ENCODE measurements around the gene AK1. TPM values are rescaled to one million over a fixed set of nuclear protein-coding genes. Genes with fewer than 3 reads are reported as not detected.
A peak's percentile ranks its signal among the peaks of the same experiment; 100 is the strongest.

AK1 gene
- total and polyA plus RNA-seq, 2 of the 13 experiments (the other 11 are each of a cell fraction or from before 2014, with no cell fraction given): 19.1 to 32.8 TPM

DNA sequence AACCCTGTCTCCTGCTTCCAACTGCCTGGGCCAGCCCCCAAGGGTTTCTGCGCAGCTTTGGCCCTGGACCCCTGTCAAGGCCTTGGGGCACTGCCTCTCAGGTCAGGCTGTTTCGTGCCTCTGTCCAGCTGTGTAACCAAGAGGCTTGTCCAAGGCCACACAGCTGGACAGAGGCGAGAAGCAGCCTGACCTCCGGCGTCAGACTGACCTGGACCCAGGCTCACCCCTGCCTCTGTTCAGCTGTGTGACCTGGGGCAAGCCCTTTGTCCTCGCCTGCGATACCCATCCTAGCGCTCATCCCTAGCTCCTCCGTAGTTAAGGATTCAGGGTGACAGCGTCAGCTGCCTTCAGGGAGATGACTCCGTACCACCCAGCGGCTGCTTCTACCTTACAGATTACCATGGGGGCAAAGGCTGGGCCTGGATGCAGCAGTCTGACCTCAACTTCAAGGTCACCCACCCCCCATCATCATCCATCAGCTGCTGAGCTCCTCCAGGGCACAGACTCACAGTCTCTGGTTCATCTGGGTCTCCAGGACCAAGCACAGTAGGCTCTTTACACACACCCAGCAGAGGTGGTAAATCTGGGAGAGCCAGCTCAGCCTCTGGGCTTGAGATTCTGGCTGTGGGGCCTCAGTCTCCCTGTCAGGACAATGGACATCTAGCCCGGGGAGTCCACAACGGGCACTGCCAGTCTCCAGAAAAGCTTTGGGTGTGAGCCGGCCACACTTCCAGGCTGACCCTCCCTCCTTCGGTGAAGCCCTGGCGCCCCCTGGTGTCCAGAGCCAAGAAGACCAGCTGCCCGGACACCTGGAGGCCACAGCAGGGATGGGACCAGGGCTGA, 7.9 kb downstream of the AK1 start (continued):
- TF ChIP-seq JDP2 (CRISPR knock-in tag; IDR thresholded peaks at IDR 0.05; ENCODE audit: borderline replicate concordance): no peak
- TF ChIP-seq, protein P1, sequence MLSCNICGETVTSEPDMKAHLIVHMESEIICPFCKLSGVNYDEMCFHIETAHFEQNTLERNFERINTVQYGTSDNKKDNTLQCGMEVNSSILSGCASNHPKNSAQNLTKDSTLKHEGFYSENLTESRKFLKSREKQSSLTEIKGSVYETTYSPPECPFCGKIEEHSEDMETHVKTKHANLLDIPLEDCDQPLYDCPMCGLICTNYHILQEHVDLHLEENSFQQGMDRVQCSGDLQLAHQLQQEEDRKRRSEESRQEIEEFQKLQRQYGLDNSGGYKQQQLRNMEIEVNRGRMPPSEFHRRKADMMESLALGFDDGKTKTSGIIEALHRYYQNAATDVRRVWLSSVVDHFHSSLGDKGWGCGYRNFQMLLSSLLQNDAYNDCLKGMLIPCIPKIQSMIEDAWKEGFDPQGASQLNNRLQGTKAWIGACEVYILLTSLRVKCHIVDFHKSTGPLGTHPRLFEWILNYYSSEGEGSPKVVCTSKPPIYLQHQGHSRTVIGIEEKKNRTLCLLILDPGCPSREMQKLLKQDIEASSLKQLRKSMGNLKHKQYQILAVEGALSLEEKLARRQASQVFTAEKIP (CRISPR knock-in tag; IDR thresholded peaks at IDR 0.05; ENCODE audit: borderline replicate concordance): no peak
- TF ChIP-seq, protein P2, sequence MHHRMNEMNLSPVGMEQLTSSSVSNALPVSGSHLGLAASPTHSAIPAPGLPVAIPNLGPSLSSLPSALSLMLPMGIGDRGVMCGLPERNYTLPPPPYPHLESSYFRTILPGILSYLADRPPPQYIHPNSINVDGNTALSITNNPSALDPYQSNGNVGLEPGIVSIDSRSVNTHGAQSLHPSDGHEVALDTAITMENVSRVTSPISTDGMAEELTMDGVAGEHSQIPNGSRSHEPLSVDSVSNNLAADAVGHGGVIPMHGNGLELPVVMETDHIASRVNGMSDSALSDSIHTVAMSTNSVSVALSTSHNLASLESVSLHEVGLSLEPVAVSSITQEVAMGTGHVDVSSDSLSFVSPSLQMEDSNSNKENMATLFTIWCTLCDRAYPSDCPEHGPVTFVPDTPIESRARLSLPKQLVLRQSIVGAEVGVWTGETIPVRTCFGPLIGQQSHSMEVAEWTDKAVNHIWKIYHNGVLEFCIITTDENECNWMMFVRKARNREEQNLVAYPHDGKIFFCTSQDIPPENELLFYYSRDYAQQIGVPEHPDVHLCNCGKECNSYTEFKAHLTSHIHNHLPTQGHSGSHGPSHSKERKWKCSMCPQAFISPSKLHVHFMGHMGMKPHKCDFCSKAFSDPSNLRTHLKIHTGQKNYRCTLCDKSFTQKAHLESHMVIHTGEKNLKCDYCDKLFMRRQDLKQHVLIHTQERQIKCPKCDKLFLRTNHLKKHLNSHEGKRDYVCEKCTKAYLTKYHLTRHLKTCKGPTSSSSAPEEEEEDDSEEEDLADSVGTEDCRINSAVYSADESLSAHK (CRISPR knock-in tag; IDR thresholded peaks at IDR 0.05; ENCODE audit: borderline replicate concordance): no peak
- 0 out of 2 replicates have a peak, but pooled peaks have one; percentile 32 for TF ChIP-seq ZNF317 (CRISPR knock-in tag; IDR thresholded peaks at IDR 0.05)
- 0 out of 2 replicates have a peak, but pooled peaks have one; percentile 2 for TF ChIP-seq ZNF160 (CRISPR knock-in tag; IDR thresholded peaks at IDR 0.05)
- peak; percentile 53 for TF ChIP-seq HNF4A (CRISPR knock-in tag; IDR thresholded peaks at IDR 0.05)
- TF ChIP-seq, protein P3, sequence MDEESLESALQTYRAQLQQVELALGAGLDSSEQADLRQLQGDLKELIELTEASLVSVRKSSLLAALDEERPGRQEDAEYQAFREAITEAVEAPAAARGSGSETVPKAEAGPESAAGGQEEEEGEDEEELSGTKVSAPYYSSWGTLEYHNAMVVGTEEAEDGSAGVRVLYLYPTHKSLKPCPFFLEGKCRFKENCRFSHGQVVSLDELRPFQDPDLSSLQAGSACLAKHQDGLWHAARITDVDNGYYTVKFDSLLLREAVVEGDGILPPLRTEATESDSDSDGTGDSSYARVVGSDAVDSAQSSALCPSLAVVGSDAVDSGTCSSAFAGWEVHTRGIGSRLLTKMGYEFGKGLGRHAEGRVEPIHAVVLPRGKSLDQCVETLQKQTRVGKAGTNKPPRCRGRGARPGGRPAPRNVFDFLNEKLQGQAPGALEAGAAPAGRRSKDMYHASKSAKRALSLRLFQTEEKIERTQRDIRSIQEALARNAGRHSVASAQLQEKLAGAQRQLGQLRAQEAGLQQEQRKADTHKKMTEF (CRISPR knock-in tag; IDR thresholded peaks at IDR 0.05): 0 out of 2 replicates have a peak, but pooled peaks have one; percentile 16
- no peak for TF ChIP-seq ZNF546 (CRISPR knock-in tag; conservative IDR thresholded peaks at IDR 0.05)
- no peak for TF ChIP-seq MAF1 (CRISPR knock-in tag; IDR thresholded peaks at IDR 0.05; ENCODE audit: borderline replicate concordance)
- no peak for TF ChIP-seq IRX3 (CRISPR knock-in tag; IDR thresholded peaks at IDR 0.05; ENCODE audit: borderline replicate concordance, low read depth)
- no peak for TF ChIP-seq IKZF4 (CRISPR knock-in tag; IDR thresholded peaks at IDR 0.05; ENCODE audit: borderline replicate concordance, low read depth, not compliant biosample characterization)
- TF ChIP-seq, protein P4, sequence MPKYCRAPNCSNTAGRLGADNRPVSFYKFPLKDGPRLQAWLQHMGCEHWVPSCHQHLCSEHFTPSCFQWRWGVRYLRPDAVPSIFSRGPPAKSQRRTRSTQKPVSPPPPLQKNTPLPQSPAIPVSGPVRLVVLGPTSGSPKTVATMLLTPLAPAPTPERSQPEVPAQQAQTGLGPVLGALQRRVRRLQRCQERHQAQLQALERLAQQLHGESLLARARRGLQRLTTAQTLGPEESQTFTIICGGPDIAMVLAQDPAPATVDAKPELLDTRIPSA (CRISPR knock-in tag; IDR thresholded peaks at IDR 0.05; ENCODE audit: borderline replicate concordance): no peak
- TF ChIP-seq SNRNP70 (IDR thresholded peaks at IDR 0.05; ENCODE audit: low read depth, low read length): no peak
- TF ChIP-seq ZNF577 (CRISPR knock-in tag; IDR thresholded peaks at IDR 0.05; ENCODE audit: borderline replicate concordance, low read depth): no peak
- TF ChIP-seq PHB2 (IDR thresholded peaks at IDR 0.05; ENCODE audit: partially characterized antibody): no peak
- TF ChIP-seq, protein P5, sequence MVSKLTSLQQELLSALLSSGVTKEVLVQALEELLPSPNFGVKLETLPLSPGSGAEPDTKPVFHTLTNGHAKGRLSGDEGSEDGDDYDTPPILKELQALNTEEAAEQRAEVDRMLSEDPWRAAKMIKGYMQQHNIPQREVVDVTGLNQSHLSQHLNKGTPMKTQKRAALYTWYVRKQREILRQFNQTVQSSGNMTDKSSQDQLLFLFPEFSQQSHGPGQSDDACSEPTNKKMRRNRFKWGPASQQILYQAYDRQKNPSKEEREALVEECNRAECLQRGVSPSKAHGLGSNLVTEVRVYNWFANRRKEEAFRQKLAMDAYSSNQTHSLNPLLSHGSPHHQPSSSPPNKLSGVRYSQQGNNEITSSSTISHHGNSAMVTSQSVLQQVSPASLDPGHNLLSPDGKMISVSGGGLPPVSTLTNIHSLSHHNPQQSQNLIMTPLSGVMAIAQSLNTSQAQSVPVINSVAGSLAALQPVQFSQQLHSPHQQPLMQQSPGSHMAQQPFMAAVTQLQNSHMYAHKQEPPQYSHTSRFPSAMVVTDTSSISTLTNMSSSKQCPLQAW (CRISPR knock-in tag; IDR thresholded peaks at IDR 0.05): no peak
- TF ChIP-seq GPN1 (CRISPR knock-in tag; IDR thresholded peaks at IDR 0.05; ENCODE audit: borderline replicate concordance): no peak
- TF ChIP-seq SIX1 (CRISPR knock-in tag; IDR thresholded peaks at IDR 0.05; ENCODE audit: borderline replicate concordance): no peak

Measured in HepG2 (cell line).